ENCODE results near the gene COL25A1.

GRCh38 chr4:109078724-109079123 lies 223.7 kb downstream of the COL25A1 start:
- TF ChIP-seq RFX5 (IDR thresholded peaks at IDR 0.05) (no peak), CTCF (IDR thresholded peaks at IDR 0.05) (no peak), CBX8 (IDR thresholded peaks at IDR 0.05) (no peak)
